Loucy (cell line): ENCODE data around the gene TBC1D22A.

Source experiments
- EZH2phosphoT487 ChIP-seq: fragments of 200-600 bp; IDR thresholded peaks from 2 replicates; pipeline ENCODE4 v1.6.1; 2018; ENCODE audit warnings: antibody characterized with exemption, mild to moderate bottlenecking, moderate library complexity, borderline replicate concordance
- TF ChIP-seq, protein P1 (sequence below): fragments of 200-600 bp; sonication (generic); conservative IDR thresholded peaks from 2 replicates; pipeline ENCODE4 v1.5.1; 2014; ENCODE audit warnings: mild to moderate bottlenecking, antibody characterized with exemption, low read length

DNA sequence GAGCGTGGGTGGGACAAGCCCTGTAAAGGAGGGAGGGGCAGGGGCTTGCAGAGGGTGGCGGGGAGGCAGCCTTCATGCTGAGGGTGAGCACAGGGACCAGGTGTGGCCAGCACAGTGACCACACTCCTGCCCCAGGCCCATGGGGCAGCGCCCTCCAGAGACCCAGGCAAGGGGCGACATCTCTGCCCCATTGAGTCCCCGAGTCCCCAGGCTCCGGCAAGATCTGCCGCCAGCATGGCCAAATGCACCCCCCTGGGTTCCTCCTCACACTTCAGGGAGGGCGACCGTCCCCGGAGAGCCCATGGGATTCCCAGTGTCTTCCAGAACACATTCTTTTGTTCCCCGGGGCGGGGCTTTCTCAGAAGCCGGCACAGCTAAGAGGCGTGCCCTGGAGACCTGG lies 362.5 kb downstream of the TBC1D22A start:
- TF ChIP-seq, protein P1, sequence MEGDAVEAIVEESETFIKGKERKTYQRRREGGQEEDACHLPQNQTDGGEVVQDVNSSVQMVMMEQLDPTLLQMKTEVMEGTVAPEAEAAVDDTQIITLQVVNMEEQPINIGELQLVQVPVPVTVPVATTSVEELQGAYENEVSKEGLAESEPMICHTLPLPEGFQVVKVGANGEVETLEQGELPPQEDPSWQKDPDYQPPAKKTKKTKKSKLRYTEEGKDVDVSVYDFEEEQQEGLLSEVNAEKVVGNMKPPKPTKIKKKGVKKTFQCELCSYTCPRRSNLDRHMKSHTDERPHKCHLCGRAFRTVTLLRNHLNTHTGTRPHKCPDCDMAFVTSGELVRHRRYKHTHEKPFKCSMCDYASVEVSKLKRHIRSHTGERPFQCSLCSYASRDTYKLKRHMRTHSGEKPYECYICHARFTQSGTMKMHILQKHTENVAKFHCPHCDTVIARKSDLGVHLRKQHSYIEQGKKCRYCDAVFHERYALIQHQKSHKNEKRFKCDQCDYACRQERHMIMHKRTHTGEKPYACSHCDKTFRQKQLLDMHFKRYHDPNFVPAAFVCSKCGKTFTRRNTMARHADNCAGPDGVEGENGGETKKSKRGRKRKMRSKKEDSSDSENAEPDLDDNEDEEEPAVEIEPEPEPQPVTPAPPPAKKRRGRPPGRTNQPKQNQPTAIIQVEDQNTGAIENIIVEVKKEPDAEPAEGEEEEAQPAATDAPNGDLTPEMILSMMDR: no peak
- TF ChIP-seq EZH2phosphoT487: no peak
